K562 (cell line): ENCODE measurements around the gene GALNT13. TPM values are rescaled to one million over a fixed set of nuclear protein-coding genes. Genes with fewer than 3 reads are reported as not detected.

ENCODE experiments used
- BCL6 ChIP-seq: fragments of 250-450 bp; sonication (Bioruptor Pico); IDR thresholded peaks from 2 replicates; pipeline ENCODE4 v1.4.0; 2020
- HDAC6 ChIP-seq: IDR thresholded peaks from 2 replicates; pipeline ENCODE4 v1.6.1; 2012; ENCODE audit warnings: low read depth, mild to moderate bottlenecking, control low read depth, inconsistent platforms, low read length, moderate library complexity
- NEUROD1 ChIP-seq: fragments of 150-350 bp; IDR thresholded peaks from 2 replicates; pipeline ENCODE4 v1.6.1; 2014; ENCODE audit warnings: borderline replicate concordance, low read length, low read depth; ENCODE audit not compliant: partially characterized antibody
- PHF21A ChIP-seq: fragments of 450-650 bp; IDR thresholded peaks from 2 replicates; pipeline ENCODE4 v1.6.1; 2017; ENCODE audit warnings: low read depth, borderline replicate concordance
- RERE ChIP-seq: sonication (generic); formaldehyde crosslinking; IDR thresholded peaks from 2 replicates; pipeline ENCODE4 v1.8.0; 2023; ENCODE audit warnings: missing genetic modification reagents, mild to moderate bottlenecking, borderline replicate concordance
- RFX7 ChIP-seq: fragments of 250-450 bp; sonication (Bioruptor Pico); IDR thresholded peaks from 2 replicates; pipeline ENCODE4 v1.5.1; 2021; ENCODE audit warnings: mild to moderate bottlenecking
- SMAD4 ChIP-seq: fragments of 250-450 bp; sonication (Bioruptor Pico); conservative IDR thresholded peaks from 2 replicates; pipeline ENCODE4 v1.8.0; 2021; ENCODE audit warnings: inconsistent platforms, mild to moderate bottlenecking, moderate library complexity
- UBTF ChIP-seq, 2 experiments: IDR thresholded peaks; 2 replicates each; pipeline ENCODE4 v1.6.1; 2012; ENCODE audit warnings: improper control_type of control experiment in 2 of 2, low read depth in 2 of 2, low read length in 2 of 2, borderline replicate concordance in 1 of 2
- ZBTB7A ChIP-seq: IDR thresholded peaks from 2 replicates; pipeline ENCODE4 v1.6.1; 2011; ENCODE audit warnings: low read depth, mild to moderate bottlenecking, low read length, moderate library complexity, borderline replicate concordance; ENCODE audit not compliant: control insufficient read depth
- polyA plus RNA-seq, 8 experiments: library from polyadenylated mRNA; depleted of rRNA in 4 of 8; stranded (reverse) in 5 of 8; unstranded in 3 of 8; fragments of >200 nt; fragmentation: Nextera tagmentation in 2 of 8; fragmentation: Illumina TruSeq in 1 of 8; extraction: Ambion mirVana in 2 of 8; extraction: Trizol in 1 of 8; gene quantifications; 2 replicates each; pipeline versions ENCODE4 v1.2.1 to v1.2.3, GENCODE V29; 2011 to 2014; ENCODE audit warnings: inconsistent platforms in 1 of 8, missing spikeins in 1 of 8
- total RNA-seq, 7 experiments: library from RNA; depleted of rRNA in 6 of 7; stranded (reverse); fragments of >200 nt in 6 of 7; fragmentation: Illumina TruSeq in 2 of 7; extraction: Trizol in 2 of 7; gene quantifications; 2 replicates each; pipeline versions ENCODE4 v1.2.1 to v1.2.3, GENCODE V29; 2011 to 2021; ENCODE audit warnings: low replicate concordance in 1 of 7
- TF ChIP-seq, protein P1 (sequence below): fragments of 250-450 bp; sonication (Bioruptor Pico); IDR thresholded peaks from 2 replicates; pipeline ENCODE4 v1.4.0; 2020

The GALNT13 gene
- total and polyA plus RNA-seq, 9 of the 15 experiments (the other 6 are each of a cell fraction or from before 2014, with no cell fraction given), result not detected

DNA sequence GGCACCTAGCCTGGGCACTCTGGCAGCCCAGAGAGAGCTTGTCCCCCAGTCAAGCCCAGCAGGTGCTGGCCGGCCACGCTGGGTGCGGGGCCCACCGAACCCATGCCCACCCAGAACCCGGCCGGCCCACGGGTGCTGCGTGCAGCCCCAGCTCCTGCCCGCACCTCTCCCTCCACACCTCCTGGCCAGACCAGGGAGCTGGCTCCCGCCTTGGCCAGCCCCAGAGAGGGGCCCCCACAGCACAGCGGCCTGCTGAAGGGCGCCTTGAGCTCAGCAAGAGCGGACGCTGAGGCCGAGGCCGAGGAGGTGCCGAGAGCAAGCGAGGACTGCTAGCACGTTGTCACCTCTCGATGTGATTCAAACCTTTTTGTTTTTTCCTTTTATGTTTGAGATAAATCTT, 419.8 kb downstream of the GALNT13 start (continued):
- TF ChIP-seq UBTF (IDR thresholded peaks at IDR 0.05; ENCODE audit: borderline replicate concordance in 1 of 2, low read depth in 2 of 2, low read length in 2 of 2), result no peak
- TF ChIP-seq PHF21A, result no peak
- TF ChIP-seq, protein P1, sequence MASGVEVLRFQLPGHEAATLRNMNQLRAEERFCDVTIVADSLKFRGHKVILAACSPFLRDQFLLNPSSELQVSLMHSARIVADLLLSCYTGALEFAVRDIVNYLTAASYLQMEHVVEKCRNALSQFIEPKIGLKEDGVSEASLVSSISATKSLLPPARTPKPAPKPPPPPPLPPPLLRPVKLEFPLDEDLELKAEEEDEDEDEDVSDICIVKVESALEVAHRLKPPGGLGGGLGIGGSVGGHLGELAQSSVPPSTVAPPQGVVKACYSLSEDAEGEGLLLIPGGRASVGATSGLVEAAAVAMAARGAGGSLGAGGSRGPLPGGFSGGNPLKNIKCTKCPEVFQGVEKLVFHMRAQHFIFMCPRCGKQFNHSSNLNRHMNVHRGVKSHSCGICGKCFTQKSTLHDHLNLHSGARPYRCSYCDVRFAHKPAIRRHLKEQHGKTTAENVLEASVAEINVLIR (CRISPR knock-in tag), result no peak
- no peak for TF ChIP-seq RERE (CRISPR knock-in tag)
- TF ChIP-seq NEUROD1, result no peak
- no peak for TF ChIP-seq SMAD4 (CRISPR knock-in tag)
- no peak for TF ChIP-seq HDAC6
- no peak for TF ChIP-seq ZBTB7A
- TF ChIP-seq RFX7, result no peak
- no peak for TF ChIP-seq BCL6
